ENCODE results near the gene CORO7.

CORO7 gene

DNA sequence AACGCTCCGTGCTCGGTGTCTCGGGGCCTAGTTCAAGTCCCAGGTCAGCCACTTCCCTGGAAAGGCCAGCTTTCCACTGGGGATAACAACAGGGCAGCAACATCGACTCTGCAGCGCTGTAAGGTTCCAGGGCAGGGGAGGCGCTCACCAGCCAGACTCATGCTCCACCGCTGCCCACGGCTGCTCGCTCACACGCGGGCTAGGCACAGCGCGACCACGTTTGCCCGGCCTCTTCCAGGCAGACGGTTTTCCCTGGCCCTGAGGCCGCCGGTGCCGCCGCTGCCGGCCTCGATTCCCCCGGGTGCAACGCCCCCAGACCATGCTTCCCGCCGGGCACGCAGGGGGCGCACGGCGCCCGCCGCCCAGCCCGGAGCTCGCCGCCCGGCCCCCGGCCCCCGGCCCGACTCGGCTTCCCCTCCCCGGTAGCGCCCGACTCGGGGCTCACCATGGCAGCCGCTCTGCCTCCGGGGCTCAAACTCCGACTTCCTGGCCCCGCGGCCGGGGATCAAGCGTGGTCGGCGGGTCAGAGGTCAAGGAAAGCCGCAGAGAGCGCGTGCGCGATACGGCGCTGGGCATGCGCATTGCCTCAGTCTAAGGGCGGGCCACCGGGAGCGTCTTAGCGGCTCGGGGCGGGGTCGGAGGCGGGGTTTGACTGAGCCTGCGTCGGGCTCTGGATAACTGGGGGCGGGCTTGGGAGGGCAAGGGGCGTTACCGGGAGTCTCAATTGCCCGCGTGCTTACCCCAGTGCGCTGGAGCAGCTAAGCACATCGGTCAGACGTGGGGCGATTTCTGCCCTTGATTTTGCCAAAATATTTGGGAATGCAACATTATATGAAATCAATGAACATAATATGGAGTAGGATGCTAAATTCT, 65.4 kb downstream of the CORO7 start, which contains the start of gene PAM16:
Gene PAM16, minus strand, starts transcription at position 535 of the 873 bp plus-strand sequence. Its CDS starts 87 bp downstream, at position 448.
- TF ChIP-seq, protein P1, sequence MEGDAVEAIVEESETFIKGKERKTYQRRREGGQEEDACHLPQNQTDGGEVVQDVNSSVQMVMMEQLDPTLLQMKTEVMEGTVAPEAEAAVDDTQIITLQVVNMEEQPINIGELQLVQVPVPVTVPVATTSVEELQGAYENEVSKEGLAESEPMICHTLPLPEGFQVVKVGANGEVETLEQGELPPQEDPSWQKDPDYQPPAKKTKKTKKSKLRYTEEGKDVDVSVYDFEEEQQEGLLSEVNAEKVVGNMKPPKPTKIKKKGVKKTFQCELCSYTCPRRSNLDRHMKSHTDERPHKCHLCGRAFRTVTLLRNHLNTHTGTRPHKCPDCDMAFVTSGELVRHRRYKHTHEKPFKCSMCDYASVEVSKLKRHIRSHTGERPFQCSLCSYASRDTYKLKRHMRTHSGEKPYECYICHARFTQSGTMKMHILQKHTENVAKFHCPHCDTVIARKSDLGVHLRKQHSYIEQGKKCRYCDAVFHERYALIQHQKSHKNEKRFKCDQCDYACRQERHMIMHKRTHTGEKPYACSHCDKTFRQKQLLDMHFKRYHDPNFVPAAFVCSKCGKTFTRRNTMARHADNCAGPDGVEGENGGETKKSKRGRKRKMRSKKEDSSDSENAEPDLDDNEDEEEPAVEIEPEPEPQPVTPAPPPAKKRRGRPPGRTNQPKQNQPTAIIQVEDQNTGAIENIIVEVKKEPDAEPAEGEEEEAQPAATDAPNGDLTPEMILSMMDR (IDR thresholded peaks at IDR 0.05; ENCODE audit: insufficient read depth, low read depth, low read length, missing control alignments): no peak
- H3K4me3 ChIP-seq (ENCODE audit: low read depth, low read length): peak within 1 kb of the TSS; percentile 93
- peak; percentile 98 for DNase-seq (ENCODE audit: low read depth)

DNA sequence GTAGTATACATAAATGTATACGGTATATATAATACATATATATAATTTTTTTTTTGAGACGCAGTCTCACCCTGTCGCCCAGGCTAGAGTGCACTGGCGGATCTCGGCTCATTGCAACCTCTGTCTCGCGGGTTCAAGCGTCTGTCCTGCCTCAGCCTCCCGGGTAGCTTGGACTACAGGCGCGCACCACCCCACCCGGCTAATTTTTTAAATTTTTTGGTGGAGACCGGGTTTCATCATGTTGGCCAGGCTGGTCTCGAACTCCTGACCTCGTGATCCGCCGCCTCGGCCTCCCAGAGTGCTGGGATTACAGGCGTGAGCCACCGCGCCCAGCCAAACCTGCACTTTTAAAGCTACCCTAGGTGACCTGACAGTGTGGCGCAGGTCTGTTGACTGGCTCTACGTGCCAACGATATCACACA, 66.0 kb downstream of the CORO7 start:
- TF ChIP-seq, protein P1 (IDR thresholded peaks at IDR 0.05; ENCODE audit: insufficient read depth, low read depth, low read length, missing control alignments): no peak
- DNase-seq (ENCODE audit: low read depth): no peak
- H3K4me3 ChIP-seq (ENCODE audit: low read depth, low read length): peak overlapping the region; percentile 93

DNA sequence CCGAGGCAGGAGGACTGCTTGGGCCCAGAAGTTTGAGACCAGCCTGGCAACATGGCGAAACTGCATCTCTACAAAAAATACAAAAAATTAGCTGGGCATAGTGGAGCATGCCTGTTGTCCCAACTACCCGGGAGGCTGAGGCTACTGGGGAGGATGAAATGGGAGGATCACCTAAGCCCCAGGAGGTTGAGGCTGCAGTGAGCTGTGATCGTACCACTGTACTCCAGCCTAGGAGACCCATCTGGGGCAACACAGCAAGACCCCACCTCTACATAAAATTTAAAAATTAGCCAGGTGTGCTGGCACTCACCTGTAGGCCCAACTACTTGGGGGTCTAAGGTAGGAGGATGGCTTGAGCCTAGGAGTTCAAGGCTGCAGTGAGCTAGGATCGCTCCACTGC, 67.1 kb downstream of the CORO7 start:
- H3K4me3 ChIP-seq (ENCODE audit: low read depth, low read length): no peak overlapping the region
- DNase-seq (ENCODE audit: low read depth): no peak
- TF ChIP-seq, protein P1 (IDR thresholded peaks at IDR 0.05; ENCODE audit: insufficient read depth, low read depth, low read length, missing control alignments): no peak

DNA sequence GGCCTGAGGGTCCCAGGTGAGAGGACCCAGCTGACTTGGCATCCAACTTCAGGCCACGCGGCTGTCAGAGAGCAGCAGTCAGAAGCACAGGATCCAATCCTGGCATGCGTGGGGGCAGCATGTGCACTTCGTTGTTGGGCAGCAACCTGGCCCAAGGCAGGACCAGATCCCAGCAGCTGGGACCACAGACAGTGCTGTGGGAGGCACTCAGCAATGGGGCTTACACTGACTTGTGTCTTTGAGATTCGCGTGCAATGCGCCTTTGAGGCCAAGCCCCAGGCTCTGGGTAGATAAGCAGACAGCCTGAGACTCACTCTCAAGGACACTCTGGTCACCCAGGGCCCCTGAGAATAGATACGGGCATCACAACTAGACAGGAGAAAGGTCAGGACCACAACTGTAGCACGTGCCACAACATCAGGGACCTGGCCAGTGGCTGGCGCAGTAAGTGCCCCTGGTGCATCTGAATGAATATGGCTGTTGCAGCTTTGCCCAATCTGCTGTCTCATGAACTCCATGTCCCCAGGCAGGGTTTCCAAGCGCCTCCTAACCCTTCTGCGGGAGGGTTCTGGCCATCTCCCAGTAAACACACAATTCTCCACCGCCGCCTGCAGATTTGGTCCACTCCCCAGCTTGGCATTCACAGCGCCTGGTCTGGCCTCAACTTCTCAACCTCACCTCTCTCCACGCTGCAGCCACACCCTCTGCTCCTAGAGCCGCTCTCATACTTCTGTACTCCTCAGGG, 68.5 kb downstream of the CORO7 start:
- no peak overlapping the region for H3K4me3 ChIP-seq (ENCODE audit: low read depth, low read length)
- TF ChIP-seq, protein P1 (IDR thresholded peaks at IDR 0.05; ENCODE audit: insufficient read depth, low read depth, low read length, missing control alignments): no peak

DNA sequence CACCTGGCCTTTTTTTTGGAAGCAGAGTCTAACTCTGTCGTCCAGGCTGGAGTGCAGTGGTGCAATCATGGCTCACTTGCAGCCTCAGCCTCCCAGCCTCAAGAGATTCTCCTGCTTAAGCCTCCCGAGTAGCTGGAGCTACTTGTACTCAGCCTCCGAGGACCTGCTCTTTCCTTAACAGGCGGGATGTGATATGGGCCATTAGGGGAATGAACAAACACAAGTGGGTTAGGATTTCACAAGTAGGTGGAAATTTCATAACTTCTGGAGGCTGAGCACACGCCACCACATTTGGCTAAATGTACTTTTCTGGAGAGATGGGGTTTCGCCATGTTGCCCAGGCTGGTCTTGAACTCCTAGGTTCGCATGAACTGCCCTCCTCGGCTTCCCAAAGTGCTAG, 69.4 kb downstream of the CORO7 start:
- TF ChIP-seq, protein P1 (IDR thresholded peaks at IDR 0.05; ENCODE audit: insufficient read depth, low read depth, low read length, missing control alignments): no peak
- no peak overlapping the region for H3K4me3 ChIP-seq (ENCODE audit: low read depth, low read length)
- DNase-seq (ENCODE audit: low read depth): no peak

More for the DNA sequence above, 68.5 kb downstream of the CORO7 start:
- DNase-seq (ENCODE audit: low read depth): no peak

DNA sequence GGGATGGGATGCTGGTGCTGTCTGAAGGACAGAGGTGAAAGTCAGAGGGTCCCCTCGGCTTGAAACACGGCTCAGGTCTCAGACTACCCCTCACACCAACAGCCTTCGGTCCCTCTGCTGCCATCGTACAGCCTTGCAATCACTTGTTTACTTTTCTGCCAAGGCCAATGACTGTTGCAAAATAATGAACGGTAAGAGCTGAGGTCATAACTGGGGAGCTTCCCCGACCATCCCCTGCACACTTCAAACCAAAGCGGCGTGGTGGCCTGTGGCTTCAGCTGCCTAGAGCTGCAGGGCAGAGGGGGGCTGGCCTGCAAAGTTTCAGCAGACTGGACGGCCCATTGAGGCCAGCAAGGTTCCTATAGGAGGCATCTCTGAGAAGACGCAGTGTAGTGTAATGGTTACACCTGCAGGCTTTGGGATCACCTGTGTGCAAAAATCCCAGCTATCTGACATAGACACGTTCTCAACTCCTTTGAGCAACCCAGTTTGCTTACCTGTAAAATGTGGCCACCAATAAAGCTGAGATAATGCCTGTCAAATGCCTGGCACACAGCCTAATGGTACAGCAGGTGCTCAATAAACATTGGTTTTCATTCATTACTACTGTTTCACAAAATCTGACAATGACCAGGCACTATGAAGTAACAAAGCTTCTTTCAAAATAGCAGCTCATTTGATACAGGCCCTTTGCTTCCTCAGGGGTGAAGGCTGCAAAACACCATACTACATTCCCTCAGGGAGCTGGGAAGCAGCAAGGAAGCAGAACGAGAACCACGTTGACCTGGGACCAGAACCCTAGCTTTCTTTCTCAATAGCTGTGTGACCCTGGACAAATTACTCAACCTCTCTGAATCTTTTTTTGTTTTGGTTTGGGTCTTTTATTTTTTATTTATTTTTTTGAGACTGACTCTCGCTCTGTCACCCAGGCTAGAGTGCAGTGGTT, 70.3 kb downstream of the CORO7 start:
- TF ChIP-seq, protein P1 (IDR thresholded peaks at IDR 0.05; ENCODE audit: insufficient read depth, low read depth, low read length, missing control alignments): no peak
- no peak for DNase-seq (ENCODE audit: low read depth)
- no peak overlapping the region for H3K4me3 ChIP-seq (ENCODE audit: low read depth, low read length)
